Gastroesophageal sphincter (tissue), 3 donors: ENCODE data around the gene FRMD3.

Experiments
- EP300 ChIP-seq: sonication (generic); formaldehyde crosslinking; IDR thresholded peaks from one replicate; pipeline ENCODE4 v1.6.1; 2017; ENCODE audit warnings: antibody characterized with exemption, mild to moderate bottlenecking
- POLR2A ChIP-seq, 2 donors: fragments of 450-650 bp; IDR thresholded peaks; one replicate each; pipeline ENCODE4 v1.6.1; 2017; ENCODE audit warnings: antibody characterized with exemption in 2 of 2, mild to moderate bottlenecking in 2 of 2, moderate library complexity in 1 of 2
- POLR2AphosphoS5 ChIP-seq: sonication (generic); formaldehyde crosslinking; IDR thresholded peaks from one replicate; pipeline ENCODE4 v1.6.1; 2017; ENCODE audit warnings: antibody characterized with exemption
- TF ChIP-seq, protein P1 (sequence below), 4 experiments: fragments of 200-600 bp in 2 of 4; fragments of 450-650 bp in 2 of 4; sonication (generic) in 1 of 4; IDR thresholded peaks; one replicate each; pipeline ENCODE4 v1.5.1; 2017 to 2019; ENCODE audit warnings: antibody characterized with exemption in 4 of 4, mild to moderate bottlenecking in 2 of 4, moderate library complexity in 2 of 4

DNA sequence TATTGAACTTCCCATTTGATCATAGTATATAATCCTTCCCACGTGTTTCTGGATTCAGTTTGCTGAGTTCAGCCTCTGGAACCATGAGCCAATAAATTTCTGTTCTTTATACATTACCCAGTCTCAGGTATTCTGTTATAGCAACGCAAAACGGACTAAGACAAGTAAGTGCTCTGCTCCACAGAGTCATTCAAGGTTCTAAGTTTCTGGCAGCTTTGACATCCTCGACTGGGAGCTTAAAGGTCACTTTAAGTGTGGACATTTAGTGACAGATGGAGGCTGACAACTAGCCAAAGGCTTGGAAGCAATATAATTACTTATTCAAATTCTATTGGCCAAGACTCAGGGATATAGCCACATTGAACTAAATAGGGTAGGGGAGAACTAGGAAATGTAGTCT is 297.5 kb downstream of the FRMD3 start:
- TF ChIP-seq, protein P1, sequence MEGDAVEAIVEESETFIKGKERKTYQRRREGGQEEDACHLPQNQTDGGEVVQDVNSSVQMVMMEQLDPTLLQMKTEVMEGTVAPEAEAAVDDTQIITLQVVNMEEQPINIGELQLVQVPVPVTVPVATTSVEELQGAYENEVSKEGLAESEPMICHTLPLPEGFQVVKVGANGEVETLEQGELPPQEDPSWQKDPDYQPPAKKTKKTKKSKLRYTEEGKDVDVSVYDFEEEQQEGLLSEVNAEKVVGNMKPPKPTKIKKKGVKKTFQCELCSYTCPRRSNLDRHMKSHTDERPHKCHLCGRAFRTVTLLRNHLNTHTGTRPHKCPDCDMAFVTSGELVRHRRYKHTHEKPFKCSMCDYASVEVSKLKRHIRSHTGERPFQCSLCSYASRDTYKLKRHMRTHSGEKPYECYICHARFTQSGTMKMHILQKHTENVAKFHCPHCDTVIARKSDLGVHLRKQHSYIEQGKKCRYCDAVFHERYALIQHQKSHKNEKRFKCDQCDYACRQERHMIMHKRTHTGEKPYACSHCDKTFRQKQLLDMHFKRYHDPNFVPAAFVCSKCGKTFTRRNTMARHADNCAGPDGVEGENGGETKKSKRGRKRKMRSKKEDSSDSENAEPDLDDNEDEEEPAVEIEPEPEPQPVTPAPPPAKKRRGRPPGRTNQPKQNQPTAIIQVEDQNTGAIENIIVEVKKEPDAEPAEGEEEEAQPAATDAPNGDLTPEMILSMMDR (IDR thresholded peaks at IDR 0.05), result no peak
- no peak for TF ChIP-seq POLR2A (IDR thresholded peaks at IDR 0.05)
- no peak for TF ChIP-seq EP300
- no peak for TF ChIP-seq POLR2AphosphoS5
